ENCODE data around the gene PLA2G15. TPM values are rescaled to one million over a fixed set of nuclear protein-coding genes. Genes with fewer than 3 reads are reported as not detected.

The PLA2G15 gene
- total RNA-seq, 4 donors from 2014 or later, result 8.3 to 27.5 (median 17.6) TPM

GRCh38 chr16:68309799-68310198 is 64.6 kb downstream of the PLA2G15 start:
- TF ChIP-seq POLR2A (IDR thresholded peaks at IDR 0.05), result no peak
- no peak for TF ChIP-seq CTCF (IDR thresholded peaks at IDR 0.05)
- Histone ChIP-seq H3K4me3 (peak overlapping the region; percentile 62 to 100 (median 79)), H3K27me3 (no peaks in the 10 kb centered on the region), H3K27ac (peak overlapping the region in 3 of 4 donors; percentile 72 to 88 (median 87)), H3K9me3 (no peaks in the 10 kb centered on the region), H3K4me1 (peaks cover 3 to 33% (median 10%) of the 10 kb centered on the region in 4 donors), H3K36me3 (peaks cover 0 to 42% (median 0%) of the 10 kb centered on the region in 3 donors)
- DNase-seq, result no peak

DNA sequence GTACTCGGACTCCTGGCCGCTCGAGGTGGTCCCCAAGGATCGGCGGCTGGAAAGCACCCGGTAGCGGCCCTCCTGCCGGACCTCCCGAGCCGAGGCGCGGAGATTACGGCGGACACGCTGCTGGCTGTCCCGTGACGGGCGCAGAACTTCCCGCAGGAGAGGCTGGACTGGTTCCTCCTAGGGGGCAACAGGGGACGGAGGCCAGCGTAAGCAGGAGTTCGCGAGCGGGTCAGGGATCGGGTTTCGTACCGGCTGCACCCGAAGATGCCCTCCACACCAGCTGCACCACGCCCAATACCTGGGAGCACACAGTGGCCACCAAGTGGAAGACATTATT is 65.2 kb downstream of the PLA2G15 start:
- Histone ChIP-seq H3K27ac (peak overlapping the region; percentile 72 to 88 (median 88)), H3K4me3 (peak overlapping the region; percentile 62 to 100 (median 79)), H3K4me1 (peaks cover 3 to 33% (median 10%) of the 10 kb centered on the region in 4 donors), H3K36me3 (peaks cover 0 to 36% (median 0%) of the 10 kb centered on the region in 3 donors), H3K27me3 (no peaks in the 10 kb centered on the region), H3K9me3 (no peaks in the 10 kb centered on the region)
- DNase-seq, result peak in 1 of 3 donors; percentile 23
- no peak for TF ChIP-seq CTCF (IDR thresholded peaks at IDR 0.05)
- no peak for TF ChIP-seq POLR2A (IDR thresholded peaks at IDR 0.05)

Small RNA genes within 50 kb of the gene (small RNA-seq; reads per million reads assigned to genes)
- gene RNU6-1262P, result 0 reads per million in 2 donors

Other genes starting within 250 kb of the PLA2G15 start
- gene DPEP2, start 245.9 kb upstream of the PLA2G15 start, total RNA-seq, result 10 to 100 TPM in 2 of 4 donors, 1 to 10 TPM in 2; 1.1 to 12.4 (median 6.6) TPM
- not detected for gene DPEP2NB, start 229.5 kb upstream of the PLA2G15 start, total RNA-seq
- 1 to 10 TPM; 3.4 to 6.7 (median 4.1) TPM for gene DDX28, start 222.1 kb upstream of the PLA2G15 start, total RNA-seq
- 10 to 100 TPM; 15.3 to 38.8 (median 21.2) TPM for gene DUS2, start 222.1 kb upstream of the PLA2G15 start, total RNA-seq
- 10 to 100 TPM; 40.5 to 72.0 (median 61.0) TPM for gene NFATC3, start 160.0 kb upstream of the PLA2G15 start, total RNA-seq
- 10 to 100 TPM; 15.7 to 67.4 (median 40.9) TPM for gene ESRP2, start 9.2 kb upstream of the PLA2G15 start, total RNA-seq
- gene SLC7A6, start 19.2 kb downstream of the PLA2G15 start, total RNA-seq, result 10 to 100 TPM; 19.9 to 83.3 (median 46.4) TPM
- gene SLC7A6OS, start 65.6 kb downstream of the PLA2G15 start, total RNA-seq, result 10 to 100 TPM; 11.4 to 26.0 (median 18.3) TPM
- gene PRMT7, start 65.6 kb downstream of the PLA2G15 start, total RNA-seq, result 100 to 1,000 TPM in 1 of 4 donors, 10 to 100 TPM in 3; 36.6 to 145 (median 65.0) TPM
- 100 to 1,000 TPM in 3 of 4 donors, 10 to 100 TPM in 1; 19.0 to 353 (median 206) TPM for gene SMPD3, start 203.1 kb downstream of the PLA2G15 start, total RNA-seq